HepG2 (cell line): ENCODE data around the gene CD72. TPM values are rescaled to one million over a fixed set of nuclear protein-coding genes. Genes with fewer than 3 reads are reported as not detected.

Experiments
- ATF1 ChIP-seq: IDR thresholded peaks from 2 replicates; pipeline ENCODE4 v1.6.1; 2016; ENCODE audit warnings: mild to moderate bottlenecking, control low read depth
- CEBPG ChIP-seq: IDR thresholded peaks from 2 replicates; pipeline ENCODE4 v1.6.1; 2016
- CREBL2 ChIP-seq: sonication (generic); formaldehyde crosslinking; IDR thresholded peaks from 2 replicates; pipeline ENCODE4 v1.8.1; 2023; ENCODE audit warnings: missing genetic modification reagents, mild to moderate bottlenecking, borderline replicate concordance
- CREM ChIP-seq, 2 experiments: sonication (generic) in 1 of 2; formaldehyde crosslinking in 1 of 2; IDR thresholded peaks; 2 replicates each; pipeline versions ENCODE4 v1.4.0 to v1.6.1; 2016 to 2020; ENCODE audit warnings: antibody characterized with exemption in 1 of 2, mild to moderate bottlenecking in 1 of 2, missing genetic modification reagents in 1 of 2
- DBP ChIP-seq: sonication (generic); formaldehyde crosslinking; IDR thresholded peaks from 2 replicates; pipeline ENCODE4 v1.4.0; 2020; ENCODE audit warnings: missing genetic modification reagents; ENCODE audit errors: not compliant biosample characterization
- EED ChIP-seq: sonication (generic); formaldehyde crosslinking; IDR thresholded peaks from 2 replicates; pipeline ENCODE4 v1.5.0; 2020; ENCODE audit warnings: mild to moderate bottlenecking, missing genetic modification reagents
- ETV5 ChIP-seq: IDR thresholded peaks from 2 replicates; pipeline ENCODE4 v1.6.1; 2018; ENCODE audit warnings: missing biosample characterization, missing genetic modification reagents, inconsistent platforms, borderline replicate concordance
- FLYWCH1 ChIP-seq: sonication (generic); formaldehyde crosslinking; IDR thresholded peaks from 2 replicates; pipeline ENCODE4 v1.8.1; 2023; ENCODE audit warnings: mild to moderate bottlenecking, missing genetic modification reagents
- FOXK2 ChIP-seq: fragments of 450-650 bp; IDR thresholded peaks from 2 replicates; pipeline ENCODE4 v1.6.1; 2016
- GATAD1 ChIP-seq: IDR thresholded peaks from 2 replicates; pipeline ENCODE4 v1.6.1; 2016; ENCODE audit warnings: missing genetic modification reagents, missing compliant biosample characterization
- HMG20B ChIP-seq: conservative IDR thresholded peaks from 2 replicates; pipeline ENCODE4 v1.6.1; 2016; ENCODE audit warnings: missing genetic modification reagents, missing compliant biosample characterization
- HOXA9 ChIP-seq: sonication (generic); formaldehyde crosslinking; IDR thresholded peaks from 2 replicates; pipeline ENCODE4 v1.8.1; 2022; ENCODE audit warnings: missing genetic modification reagents, mild to moderate bottlenecking, moderate library complexity, borderline replicate concordance
- MED8 ChIP-seq: sonication (generic); formaldehyde crosslinking; IDR thresholded peaks from 2 replicates; pipeline ENCODE4 v1.8.1; 2023; ENCODE audit warnings: mild to moderate bottlenecking, missing genetic modification reagents; ENCODE audit not compliant: insufficient replicate concordance
- MEF2D ChIP-seq: sonication (generic); formaldehyde crosslinking; IDR thresholded peaks from 2 replicates; pipeline ENCODE4 v1.5.1; 2020; ENCODE audit warnings: mild to moderate bottlenecking, missing genetic modification reagents
- PAWR ChIP-seq: sonication (generic); formaldehyde crosslinking; IDR thresholded peaks from 2 replicates; pipeline ENCODE4 v1.4.0; 2020; ENCODE audit warnings: missing genetic modification reagents, mild to moderate bottlenecking, borderline replicate concordance
- PCBP2 ChIP-seq: fragments of 200-400 bp; formaldehyde crosslinking; optimal IDR thresholded peaks from 2 replicates; pipeline ENCODE3; 2018; ENCODE audit warnings: low read length, low read depth; ENCODE audit not compliant: poor library complexity, severe bottlenecking
- SSRP1 ChIP-seq: IDR thresholded peaks from 2 replicates; pipeline ENCODE4 v1.6.1; 2016; ENCODE audit warnings: control low read depth
- TAF15 ChIP-seq: fragments of 200-400 bp; formaldehyde crosslinking; IDR thresholded peaks from one replicate; pipeline ENCODE4 v1.6.1; 2018; ENCODE audit warnings: mild to moderate bottlenecking, low read depth, low read length; ENCODE audit not compliant: poor library complexity, severe bottlenecking
- TMF1 ChIP-seq: sonication (generic); formaldehyde crosslinking; IDR thresholded peaks from 2 replicates; pipeline ENCODE4 v1.8.1; 2022; ENCODE audit warnings: low read depth, missing genetic modification reagents
- TOPORS ChIP-seq: sonication (generic); formaldehyde crosslinking; IDR thresholded peaks from 2 replicates; pipeline ENCODE4 v1.8.0; 2023; ENCODE audit warnings: mild to moderate bottlenecking, missing genetic modification reagents
- ZNF17 ChIP-seq: sonication (generic); formaldehyde crosslinking; IDR thresholded peaks from 2 replicates; pipeline ENCODE4 v1.5.0; 2020; ENCODE audit warnings: mild to moderate bottlenecking, missing genetic modification reagents
- ZNF451 ChIP-seq: sonication (generic); formaldehyde crosslinking; IDR thresholded peaks from 2 replicates; pipeline ENCODE4 v1.5.0; 2020; ENCODE audit warnings: mild to moderate bottlenecking, missing genetic modification reagents
- ZNF510 ChIP-seq: sonication (generic); formaldehyde crosslinking; IDR thresholded peaks from 2 replicates; pipeline ENCODE4 v1.4.0; 2020; ENCODE audit warnings: low read depth, mild to moderate bottlenecking, missing genetic modification reagents
- ZNF580 ChIP-seq: IDR thresholded peaks from 2 replicates; pipeline ENCODE4 v1.6.1; 2016; ENCODE audit warnings: low read depth, borderline replicate concordance
- ZNF7 ChIP-seq: IDR thresholded peaks from 2 replicates; pipeline ENCODE4 v1.6.1; 2016; ENCODE audit warnings: missing biosample characterization, missing genetic modification reagents
- ZNF784 ChIP-seq: sonication (generic); formaldehyde crosslinking; IDR thresholded peaks from 2 replicates; pipeline ENCODE4 v1.5.1; 2020; ENCODE audit warnings: missing genetic modification reagents, mild to moderate bottlenecking, borderline replicate concordance
- polyA plus RNA-seq, 8 experiments: library from polyadenylated mRNA; depleted of rRNA in 3 of 8; stranded (reverse) in 7 of 8; unstranded in 1 of 8; fragments of >200 nt; fragmentation: Illumina TruSeq in 4 of 8; extraction: Trizol in 4 of 8; gene quantifications; 2 replicates each; pipeline versions ENCODE4 v1.2.1 to v1.2.3, GENCODE V29; 2011 to 2016; ENCODE audit warnings: low read depth in 4 of 8, missing spikeins in 1 of 8, mixed read lengths in 1 of 8; ENCODE audit not compliant: insufficient read depth in 1 of 8
- total RNA-seq, 5 experiments: library from RNA; depleted of rRNA; stranded (reverse); fragments of >200 nt; fragmentation: Illumina TruSeq; extraction: Trizol; gene quantifications; 2 replicates each; pipeline ENCODE4 v1.2.3, GENCODE V29; 2016; ENCODE audit warnings: low read depth in 1 of 5

CD72 gene
- total and polyA plus RNA-seq, 2 of the 13 experiments (the other 11 are each of a cell fraction or from before 2014, with no cell fraction given), result 0.18 to 1.1 TPM

GRCh38 chr9:35664531-35665470 is 46.6 kb upstream of the CD72 start, which contains the start of gene ARHGEF39 (continued):
- 0 out of 2 replicates have a peak, but pooled peaks have one; percentile 48 for TF ChIP-seq FLYWCH1 (CRISPR knock-in tag)
- peak; percentile 79 for TF ChIP-seq GATAD1 (CRISPR knock-in tag)
- no peak for TF ChIP-seq DBP
- no peak for TF ChIP-seq ZNF17 (CRISPR knock-in tag)
- peak; percentile 85; the same call in 1 of the 2 replicates for TF ChIP-seq TMF1 (CRISPR knock-in tag)
- peak; percentile 97 for TF ChIP-seq HOXA9 (CRISPR knock-in tag)
- no peak for TF ChIP-seq CREM (IDR thresholded peaks at IDR 0.05)
- TF ChIP-seq CREM (CRISPR knock-in tag; IDR thresholded peaks at IDR 0.05), result no peak
- no peak for TF ChIP-seq ATF1
- TF ChIP-seq TOPORS (CRISPR knock-in tag), result peak; percentile 96; the same call in 1 of the 2 replicates
- no peak for TF ChIP-seq ZNF510 (CRISPR knock-in tag)
- peak; percentile 85 for TF ChIP-seq ZNF784 (CRISPR knock-in tag)
- TF ChIP-seq SSRP1 (CRISPR knock-in tag), result no peak
- TF ChIP-seq CEBPG, result peak; percentile 11; the same call in 1 of the 2 replicates
- no peak for TF ChIP-seq TAF15
- TF ChIP-seq ZNF451 (CRISPR knock-in tag), result peak; percentile 55; the same call in 1 of the 2 replicates
- TF ChIP-seq MEF2D (CRISPR knock-in tag), result 0 out of 2 replicates have a peak, but pooled peaks have one; percentile 7
- no peak for TF ChIP-seq ZNF7 (CRISPR knock-in tag)
- no peak for TF ChIP-seq CREBL2 (CRISPR knock-in tag)
- TF ChIP-seq ETV5 (CRISPR knock-in tag), result peak; percentile 97
- peak; percentile 51; the same call in 1 of the 2 replicates for TF ChIP-seq PAWR
- peak; percentile 30 for TF ChIP-seq MED8 (CRISPR knock-in tag)
- 0 out of 2 replicates have a peak, but pooled peaks have one; percentile 72 for TF ChIP-seq EED
- TF ChIP-seq HMG20B (CRISPR knock-in tag), result peak; percentile 52; the same call in 1 of the 2 replicates
- no peak for TF ChIP-seq FOXK2
- no peak for TF ChIP-seq PCBP2
- TF ChIP-seq ZNF580 (CRISPR knock-in tag), result peak; percentile 91; the same call in 1 of the 2 replicates
